H1 (cell line): ENCODE measurements around the gene UCN3. TPM values are rescaled to one million over a fixed set of nuclear protein-coding genes. Genes with fewer than 3 reads are reported as not detected.

Experiments used
- CTCF ChIA-PET: fragments of 300-600 bp; sonication (Branson Sonifier 250); formaldehyde crosslinking; loops from one replicate; lab custom pipeline; 2021; ENCODE audit not compliant: partially characterized antibody; lab: Charles Lee
- POLR2A ChIA-PET: fragments of 300-600 bp; sonication (Branson Sonifier 250); formaldehyde crosslinking; loops from one replicate; lab custom pipeline; 2021; ENCODE audit warnings: inconsistent platforms; ENCODE audit not compliant: partially characterized antibody; lab: Charles Lee
- DNase-seq, 2 experiments: peaks; one replicate each; pipeline versions ENCODE4 v3.0.0 to v3.0.0-alpha.2; 2010 to 2022; ENCODE audit warnings: low spot score in 2 of 2, low read depth in 1 of 2, mixed read lengths in 1 of 2
- FAIRE-seq: peaks from 2 replicates; lab custom pipeline; 2011; peaks lifted over from hg19 to GRCh38; lab: Jason Lieb, UNC
- H2AFZ ChIP-seq: 2 replicates; pipeline ENCODE4 v1.8.1; 2012; ENCODE audit warnings: low read length, inconsistent platforms
- H2AK5ac ChIP-seq: 2 replicates; pipeline ENCODE4 v1.6.1; 2013; ENCODE audit warnings: low read depth, low read length
- H2BK120ac ChIP-seq: replicated peaks from 2 replicates; pipeline ENCODE3; 2013; ENCODE audit warnings: low read depth, low read length, inconsistent platforms
- H2BK12ac ChIP-seq: 2 replicates; pipeline ENCODE4 v1.6.1; 2013; ENCODE audit warnings: low read depth, low read length
- H2BK15ac ChIP-seq: 2 replicates; pipeline ENCODE4 v1.6.1; 2013; ENCODE audit warnings: low read length
- H2BK20ac ChIP-seq: 2 replicates; pipeline ENCODE4 v1.6.1; 2013; ENCODE audit warnings: low read length
- H2BK5ac ChIP-seq: 2 replicates; pipeline ENCODE4 v1.6.1; 2013; ENCODE audit warnings: low read depth, low read length
- H3K14ac ChIP-seq: 2 replicates; pipeline ENCODE4 v1.6.1; 2013; ENCODE audit warnings: inconsistent platforms; ENCODE audit not compliant: insufficient read length
- H3K18ac ChIP-seq: 2 replicates; pipeline ENCODE4 v1.6.1; 2013; ENCODE audit warnings: low read length; ENCODE audit errors: extremely low read depth
- H3K23ac ChIP-seq: 2 replicates; pipeline ENCODE4 v1.6.1; 2013; ENCODE audit warnings: inconsistent platforms; ENCODE audit not compliant: insufficient read length
- H3K23me2 ChIP-seq: 2 replicates; pipeline ENCODE4 v1.6.1; 2013; ENCODE audit warnings: low read depth, low read length
- H3K27ac ChIP-seq: 2 replicates; pipeline ENCODE4 v1.6.1; 2011; ENCODE audit warnings: low read depth, low read length, inconsistent platforms
- H3K27me3 ChIP-seq, 4 experiments: replicated peaks in 1 of 4; 1 replicate in 1 of 4; 2 replicates in 3 of 4; pipeline versions ENCODE4 v1.6.1 to v1.8.1; 2011 to 2013; ENCODE audit warnings: low read length in 3 of 4, mild to moderate bottlenecking in 3 of 4, inconsistent platforms in 2 of 4, mixed read lengths in 2 of 4, moderate library complexity in 1 of 4; ENCODE audit not compliant: control insufficient read depth in 3 of 4, insufficient read depth in 3 of 4; ENCODE audit errors: extremely low read depth in 1 of 4
- H3K36me3 ChIP-seq, 4 experiments: 2 replicates each; pipeline versions ENCODE4 v1.6.1 to v1.8.1; 2011 to 2013; ENCODE audit warnings: mild to moderate bottlenecking in 4 of 4, low read length in 3 of 4, moderate library complexity in 2 of 4, control low read depth in 1 of 4, inconsistent platforms in 1 of 4; ENCODE audit not compliant: insufficient read depth in 4 of 4, control insufficient read depth in 2 of 4
- H3K4ac ChIP-seq: replicated peaks from 2 replicates; pipeline ENCODE3; 2013; ENCODE audit warnings: low read length, low read depth, mixed read lengths, inconsistent platforms; ENCODE audit not compliant: insufficient read length
- H3K4me1 ChIP-seq, 4 experiments: replicated peaks in 1 of 4; 1 replicate in 1 of 4; 2 replicates in 3 of 4; pipeline versions ENCODE4 v1.6.1 to v1.8.1; 2011 to 2013; ENCODE audit warnings: low read length in 3 of 4, inconsistent platforms in 2 of 4, mixed read lengths in 1 of 4; ENCODE audit not compliant: insufficient read depth in 4 of 4, control insufficient read depth in 3 of 4
- H3K4me2 ChIP-seq, 2 experiments: 2 replicates each; pipeline versions ENCODE4 v1.6.1 to v1.8.1; 2011 to 2013; ENCODE audit warnings: low read depth in 2 of 2, low read length in 2 of 2, control low read depth in 1 of 2, inconsistent platforms in 1 of 2, mild to moderate bottlenecking in 1 of 2; ENCODE audit not compliant: insufficient read depth in 1 of 2
- H3K4me3 ChIP-seq, 4 experiments: fragments of 200-600, 300-600 bp in 1 of 4; sonication (generic), shearing (Covaris generic), sonication (Bioruptor Twin) in 1 of 4; 2 replicates each; pipeline versions ENCODE4 v1.5.1 to v1.8.1; 2011 to 2016; ENCODE audit warnings: low read length in 4 of 4, low read depth in 3 of 4, control low read depth in 2 of 4, inconsistent platforms in 2 of 4, mild to moderate bottlenecking in 2 of 4, mixed read lengths in 1 of 4, moderate library complexity in 1 of 4; ENCODE audit not compliant: insufficient read depth in 2 of 4; ENCODE audit errors: extremely low read depth in 1 of 4
- H3K56ac ChIP-seq: replicated peaks from 2 replicates; pipeline ENCODE3; 2013; ENCODE audit warnings: low read depth, mild to moderate bottlenecking, mixed read lengths, low read length, inconsistent platforms; ENCODE audit not compliant: insufficient read length
- H3K79me1 ChIP-seq: 2 replicates; pipeline ENCODE4 v1.6.1; 2013; ENCODE audit warnings: low read depth, low read length, control low read depth
- H3K79me2 ChIP-seq, 2 experiments: 2 replicates each; pipeline versions ENCODE4 v1.6.1 to v1.8.1; 2012 to 2013; ENCODE audit warnings: low read length in 2 of 2, mild to moderate bottlenecking in 2 of 2, inconsistent platforms in 1 of 2; ENCODE audit not compliant: insufficient read depth in 2 of 2, control insufficient read depth in 1 of 2
- H3K9ac ChIP-seq, 4 experiments: replicated peaks in 1 of 4; 1 replicate in 1 of 4; 2 replicates in 3 of 4; pipeline versions ENCODE4 v1.6.1 to v1.8.1; 2011 to 2013; ENCODE audit warnings: low read depth in 3 of 4, low read length in 3 of 4, control low read depth in 2 of 4, mild to moderate bottlenecking in 2 of 4, moderate library complexity in 2 of 4, inconsistent platforms in 1 of 4; ENCODE audit errors: extremely low read depth in 1 of 4
- H3K9me3 ChIP-seq, 2 experiments: 2 replicates each; pipeline versions ENCODE4 v1.6.1 to v1.8.1; 2012 to 2013; ENCODE audit warnings: mild to moderate bottlenecking in 2 of 2, moderate library complexity in 2 of 2, control low read depth in 1 of 2, inconsistent platforms in 1 of 2, low read depth in 1 of 2, low read length in 1 of 2, mixed read lengths in 1 of 2; ENCODE audit not compliant: insufficient read depth in 2 of 2
- H4K20me1 ChIP-seq, 2 experiments: replicated peaks in 1 of 2; 2 replicates each; pipeline versions ENCODE3 to v1.8.1; 2011 to 2013; ENCODE audit warnings: inconsistent platforms in 2 of 2, low read length in 2 of 2, mild to moderate bottlenecking in 1 of 2; ENCODE audit not compliant: insufficient read depth in 2 of 2, control insufficient read depth in 1 of 2
- H4K5ac ChIP-seq: 2 replicates; pipeline ENCODE4 v1.6.1; 2013; ENCODE audit warnings: low read length, low read depth, mixed read lengths, inconsistent platforms; ENCODE audit not compliant: insufficient read length
- H4K8ac ChIP-seq: 2 replicates; pipeline ENCODE4 v1.8.0; 2013; ENCODE audit warnings: mild to moderate bottlenecking, moderate library complexity, low read length, inconsistent platforms; ENCODE audit not compliant: insufficient read depth; ENCODE audit errors: extremely low read depth
- H4K91ac ChIP-seq: replicated peaks from 2 replicates; pipeline ENCODE3; 2013; ENCODE audit warnings: low read length, mixed read lengths, inconsistent platforms; ENCODE audit not compliant: insufficient read length
- CBX5 ChIP-seq: fragments of 300-800, 300-1000 bp; sonication (generic); IDR thresholded peaks from 2 replicates; pipeline ENCODE4 v1.7.1; 2016; ENCODE audit warnings: antibody characterized with exemption, low read length, low read depth
- CHD1 ChIP-seq: IDR thresholded peaks from 2 replicates; pipeline ENCODE4 v1.6.1; 2012; ENCODE audit warnings: low read depth, low read length, improper control_type of control experiment
- CREB1 ChIP-seq: IDR thresholded peaks from 2 replicates; pipeline ENCODE4 v1.6.1; 2012; ENCODE audit warnings: inconsistent platforms
- CTBP2 ChIP-seq: IDR thresholded peaks from 2 replicates; pipeline ENCODE4 v1.7.0; 2011; ENCODE audit warnings: borderline replicate concordance, mild to moderate bottlenecking, moderate library complexity, mixed read lengths, low read length; ENCODE audit not compliant: insufficient read depth, insufficient read length
- EP300 ChIP-seq, 2 experiments: IDR thresholded peaks; 1 replicate in 1 of 2; 2 replicates in 1 of 2; pipeline ENCODE4 v1.6.1; 2011 to 2012; ENCODE audit warnings: low read depth in 2 of 2, low read length in 2 of 2, mild to moderate bottlenecking in 2 of 2, borderline replicate concordance in 1 of 2, inconsistent platforms in 1 of 2, moderate library complexity in 1 of 2
- HDAC2 ChIP-seq, 2 experiments: fragments of 300-600 bp in 1 of 2; sonication (generic) in 1 of 2; IDR thresholded peaks; 2 replicates each; pipeline ENCODE4 v1.6.1; 2011 to 2012; ENCODE audit warnings: low read depth in 2 of 2, low read length in 2 of 2, mild to moderate bottlenecking in 2 of 2, moderate library complexity in 2 of 2, borderline replicate concordance in 1 of 2, inconsistent platforms in 1 of 2
- MAFK ChIP-seq: IDR thresholded peaks from 2 replicates; pipeline ENCODE4 v1.6.1; 2012; ENCODE audit warnings: low read depth, mild to moderate bottlenecking, improper control_type of control experiment, low read length
- POLR2A ChIP-seq, 2 experiments: IDR thresholded peaks; 1 replicate in 1 of 2; 2 replicates in 1 of 2; pipeline ENCODE4 v1.6.1; 2011; ENCODE audit warnings: low read depth in 2 of 2, low read length in 2 of 2, mild to moderate bottlenecking in 2 of 2; ENCODE audit errors: control extremely low read depth in 1 of 2
- POU5F1 ChIP-seq: IDR thresholded peaks from 2 replicates; pipeline ENCODE4 v1.6.1; 2011; ENCODE audit warnings: low read depth, mild to moderate bottlenecking, low read length, moderate library complexity
- RFX5 ChIP-seq: IDR thresholded peaks from 2 replicates; pipeline ENCODE4 v1.6.1; 2011; ENCODE audit warnings: low read depth, low read length, improper control_type of control experiment, borderline replicate concordance
- SIN3A ChIP-seq, 2 experiments: IDR thresholded peaks in 1 of 2; conservative IDR thresholded peaks in 1 of 2; 2 replicates each; pipeline ENCODE4 v1.6.1; 2011 to 2012; ENCODE audit warnings: low read length in 2 of 2, improper control_type of control experiment in 1 of 2, low read depth in 1 of 2, mild to moderate bottlenecking in 1 of 2
- WGBS, 2 experiments: shearing (Covaris generic) in 1 of 2; methylation state at CpG; one replicate each; pipeline versions ENCODE4 v1.1.6 to v1.1.7; 2013 to 2015; ENCODE audit warnings: low lambda C conversion rate in 2 of 2, mixed read lengths in 2 of 2, inconsistent platforms in 1 of 2, low coverage in 1 of 2, missing lambda C conversion rate in 1 of 2; ENCODE audit not compliant: insufficient replicate concordance in 2 of 2, insufficient coverage in 1 of 2, insufficient read length in 1 of 2; ENCODE audit errors: extremely low coverage in 1 of 2, missing lambda C conversion rate in 1 of 2; 5-methylcytosine and 5-hydroxymethylcytosine counted together
- polyA plus RNA-seq, 7 experiments: library from polyadenylated mRNA; depleted of rRNA in 3 of 7; stranded (reverse) in 5 of 7; unstranded in 2 of 7; fragments of >200 nt in 5 of 7; fragments of 200-250 nt in 2 of 7; gene quantifications; 1 replicate in 5 of 7; 2 replicates in 1 of 7; 4 replicates in 1 of 7; pipeline versions ENCODE4 v1.2.1 to v1.2.3, GENCODE V29; 2011 to 2013; ENCODE audit warnings: missing spikeins in 2 of 7, mixed read lengths in 2 of 7
- total RNA-seq: library from RNA; stranded (reverse); fragmentation: NEBNext Ultra II Directional; extraction: Animal tissue kit (Norgen Biotek cat#: 25700); gene quantifications from 2 replicates; pipeline ENCODE4 v1.2.1, GENCODE V29; 2021
- TF ChIP-seq, protein P1 (sequence below): IDR thresholded peaks from 2 replicates; pipeline ENCODE4 v1.6.1; 2011; ENCODE audit warnings: low read depth, mild to moderate bottlenecking, low read length; ENCODE audit not compliant: insufficient read depth

Gene UCN3
- total and polyA plus RNA-seq, 2 of the 8 experiments (the other 6 are each of a cell fraction or from before 2014, with no cell fraction given), result not detected

DNA sequence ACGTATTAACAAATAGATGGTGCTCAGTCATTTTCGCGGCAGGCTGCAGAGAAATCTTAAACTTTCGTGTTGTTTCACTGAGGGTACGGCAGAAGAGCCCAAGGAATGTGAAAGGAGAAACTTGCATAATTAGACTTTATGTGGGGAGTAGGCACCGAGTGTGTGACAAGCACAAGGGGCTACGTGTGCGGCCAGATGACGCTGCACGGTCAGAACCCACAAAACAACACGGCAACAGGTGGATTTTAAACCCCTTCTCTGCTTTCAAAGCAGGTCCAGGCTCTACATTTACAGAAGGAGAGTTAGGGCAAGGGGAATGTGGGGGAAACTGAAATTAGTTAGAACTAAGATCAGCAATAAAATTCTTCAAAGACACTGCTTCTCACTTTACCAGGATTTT lies 392 bp upstream of the UCN3 start:
- DNase-seq, result no peak
- POLR2A ChIA-PET, result no interaction called here
- H3K9ac ChIP-seq, result no peak overlapping the region
- no peak overlapping the region for H2BK120ac ChIP-seq
- H2BK5ac ChIP-seq, result no peak overlapping the region
- no peak overlapping the region for H3K18ac ChIP-seq
- CTCF ChIA-PET, result no interaction called here
- H4K8ac ChIP-seq, result no peak overlapping the region
- FAIRE-seq, result no peak
- H3K27me3 ChIP-seq, result no peaks in the 10 kb centered on the region; a peak in 1 of 7 replicates
- H3K4me1 ChIP-seq, result no peaks in the 10 kb centered on the region
- no peaks in the 10 kb centered on the region for H3K9me3 ChIP-seq
- no peak for TF ChIP-seq POLR2A (IDR thresholded peaks at IDR 0.05; ENCODE audit: control extremely low read depth in 1 of 2, low read depth in 2 of 2, low read length in 2 of 2)
- TF ChIP-seq CHD1, result no peak
- TF ChIP-seq SIN3A (conservative IDR thresholded peaks at IDR 0.05 in 1 of 2, IDR thresholded peaks at IDR 0.05 in 1 of 2; ENCODE audit: low read depth in 1 of 2, low read length in 2 of 2), result no peak
- TF ChIP-seq EP300 (IDR thresholded peaks at IDR 0.05; ENCODE audit: borderline replicate concordance in 1 of 2, low read depth in 2 of 2, low read length in 2 of 2), result no peak
- no peak for TF ChIP-seq CREB1
- TF ChIP-seq, protein P1, sequence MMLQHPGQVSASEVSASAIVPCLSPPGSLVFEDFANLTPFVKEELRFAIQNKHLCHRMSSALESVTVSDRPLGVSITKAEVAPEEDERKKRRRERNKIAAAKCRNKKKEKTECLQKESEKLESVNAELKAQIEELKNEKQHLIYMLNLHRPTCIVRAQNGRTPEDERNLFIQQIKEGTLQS, result no peak
- no peak for TF ChIP-seq POU5F1
- TF ChIP-seq CBX5, result no peak
- no peak for TF ChIP-seq RFX5
- no peak for TF ChIP-seq HDAC2 (IDR thresholded peaks at IDR 0.05; ENCODE audit: borderline replicate concordance in 1 of 2, low read depth in 2 of 2, low read length in 2 of 2)
- TF ChIP-seq CTBP2, result no peak
- TF ChIP-seq MAFK, result no peak
- no peak overlapping the region for H4K91ac ChIP-seq
- no peak overlapping the region for H3K56ac ChIP-seq
- WGBS, 2 experiments, result 98% methylated on average over 11 of the region's 11 CpGs; no CpG with 5 or more reads in 1 of the 2 experiments
- no peak overlapping the region for H3K14ac ChIP-seq
- H2AK5ac ChIP-seq, result no peak overlapping the region
- H3K27ac ChIP-seq, result no peak overlapping the region
- no peaks in the 10 kb centered on the region for H3K79me1 ChIP-seq
- no peak overlapping the region for H2BK12ac ChIP-seq
- H3K36me3 ChIP-seq, result no peaks in the 10 kb centered on the region
- no peak overlapping the region for H2BK15ac ChIP-seq
- no peaks in the 10 kb centered on the region for H3K23me2 ChIP-seq
- no peak overlapping the region for H3K4ac ChIP-seq
- no peaks in the 10 kb centered on the region for H3K79me2 ChIP-seq
- no peak overlapping the region for H2BK20ac ChIP-seq
- H4K20me1 ChIP-seq, result no peaks in the 10 kb centered on the region
- no peak overlapping the region for H3K23ac ChIP-seq
- no peak overlapping the region for H3K4me3 ChIP-seq
- H4K5ac ChIP-seq, result no peak overlapping the region
- H2AFZ ChIP-seq, result no peak overlapping the region
- H3K4me2 ChIP-seq, result no peak overlapping the region
